SKM-1 treated with dmso at 0.1 percent for 144 hours (cell line): Measurements from ENCODE around the gene CDH22.

ENCODE experiments used
- DNase-seq: peaks from one replicate; lab custom pipeline; 2025; ENCODE audit not compliant: unreplicated experiment; lab: John Stamatoyannopoulos, UW

Gene CDH22

GRCh38 chr20:46308258-46309157, at the start of gene CDH22:
TSS of gene CDH22 (minus strand) at chr20:46308498. CDS start at chr20:46251294, 57,204 bp downstream.
- peak; percentile 58 for DNase-seq

- DNase-seq, result no peak
Measured at GRCh38 chr20:46357030-46357514, 48.8 kb upstream of the CDH22 start.

GRCh38 chr20:46356195-46357029, 48.1 kb upstream of the CDH22 start:
- DNase-seq, result no peak

GRCh38 chr20:46355778-46356177, 47.5 kb upstream of the CDH22 start:
- DNase-seq, result no peak

- no peak for DNase-seq
Measured at GRCh38 chr20:46354920-46355654, 46.8 kb upstream of the CDH22 start.

GRCh38 chr20:46354207-46354555, 45.9 kb upstream of the CDH22 start:
- no peak for DNase-seq

GRCh38 chr20:46353500-46354206, 45.4 kb upstream of the CDH22 start:
- no peak for DNase-seq

- no peak for DNase-seq
Measured at GRCh38 chr20:46352370-46352938, 44.2 kb upstream of the CDH22 start.

- DNase-seq, result no peak
Measured at GRCh38 chr20:46351357-46352058, 43.2 kb upstream of the CDH22 start.

- no peak for DNase-seq
Measured at GRCh38 chr20:46350986-46351267, 42.6 kb upstream of the CDH22 start.

- peak; percentile 13 for DNase-seq
Measured at GRCh38 chr20:46350201-46350985, 42.1 kb upstream of the CDH22 start.

GRCh38 chr20:46349742-46350056, 41.4 kb upstream of the CDH22 start:
- no peak for DNase-seq

GRCh38 chr20:46349035-46349741, 40.9 kb upstream of the CDH22 start:
- peak; percentile 3 for DNase-seq

GRCh38 chr20:46347841-46348803, 39.8 kb upstream of the CDH22 start:
- no peak for DNase-seq

- DNase-seq, result no peak
Measured at GRCh38 chr20:46346770-46347169, 38.5 kb upstream of the CDH22 start.

- no peak for DNase-seq
Measured at GRCh38 chr20:46344488-46345162, 36.3 kb upstream of the CDH22 start.

GRCh38 chr20:46343975-46344357, 35.7 kb upstream of the CDH22 start:
- DNase-seq, result no peak
